Esophagus mucosa (tissue), 1 donor: ENCODE results near the gene CORIN. TPM values are rescaled to one million over a fixed set of nuclear protein-coding genes. Genes with fewer than 3 reads are reported as not detected.
"Not testable (repeated sequence)": the region's sequence is repeated elsewhere in the genome, so short reads cannot be mapped to it uniquely, and the experiment has no call there.

Experiments
- ATAC-seq: fragments of 200-7000 bp; cut with Tn5 transposase; one replicate; pipeline ENCODE4 v1.9.1; 2020
- total RNA-seq: library from RNA; stranded (reverse); gene quantifications from one replicate; pipeline ENCODE4 v1.2.4, GENCODE V29; 2023
- donor health status: DM: yes; HTN: yes; CAD: no.

The CORIN gene
- total RNA-seq, 1 donor from 2014 or later: 0.88 TPM

DNA sequence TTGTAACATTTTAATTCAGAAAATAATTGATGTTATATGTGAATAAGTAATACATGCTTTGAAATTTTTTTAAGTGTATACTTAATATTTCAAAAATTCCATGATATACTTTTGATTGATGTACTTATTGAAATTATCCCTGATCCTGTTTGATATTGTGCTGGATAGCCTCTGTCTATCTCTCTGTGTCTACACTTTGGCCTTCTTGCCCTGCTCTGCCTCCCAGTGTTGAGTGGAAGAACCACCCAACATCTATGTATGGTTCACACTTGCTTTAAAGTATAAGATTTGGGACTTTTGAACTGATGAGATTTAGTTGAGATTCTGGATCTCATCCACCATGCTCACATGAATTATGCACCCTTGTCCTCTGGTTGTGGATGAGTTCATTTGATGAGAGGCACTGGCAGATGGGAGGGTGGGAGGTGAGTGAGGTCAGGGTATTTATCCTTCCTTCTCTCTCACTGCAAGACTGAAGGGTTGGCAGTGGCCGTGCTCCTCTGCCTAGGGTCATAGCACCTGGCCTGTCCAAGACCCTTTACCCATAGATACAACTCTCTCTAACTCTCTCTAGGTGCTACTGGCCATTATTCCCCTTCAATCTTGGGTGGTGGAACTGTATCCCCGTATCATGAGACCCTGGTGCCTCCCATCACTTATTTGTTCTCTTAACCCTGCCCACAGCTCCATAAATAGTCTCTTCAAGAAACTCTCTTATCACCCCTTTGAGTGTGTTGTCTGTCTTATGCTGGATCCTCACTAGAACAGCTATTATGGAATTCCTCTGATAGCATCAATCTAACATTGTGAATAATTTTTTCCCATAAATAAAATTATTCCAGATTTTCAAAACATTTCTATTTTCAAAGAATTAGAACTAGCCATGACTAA, 75.2 kb downstream of the CORIN start:
- ATAC-seq: no peak

DNA sequence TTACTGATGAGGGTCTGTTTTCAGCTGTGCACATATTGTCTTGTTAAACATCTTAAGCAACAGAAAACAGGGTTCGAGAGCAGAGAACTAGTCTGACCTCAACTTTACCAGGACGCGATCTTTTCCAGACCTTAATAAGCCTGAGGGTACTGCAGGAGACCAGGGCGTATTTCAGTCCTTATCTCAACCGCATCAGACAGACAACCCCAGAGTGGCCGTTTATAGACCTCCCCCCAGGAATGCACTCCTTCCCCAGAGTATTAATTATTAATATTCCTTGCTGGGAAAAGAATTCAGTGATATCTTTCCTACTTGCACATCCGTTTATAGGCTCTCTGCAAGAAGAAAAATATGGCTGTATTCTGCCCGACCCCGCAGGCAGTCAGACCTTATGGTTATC, 84.6 kb downstream of the CORIN start:
- not testable (repeated sequence) for ATAC-seq

DNA sequence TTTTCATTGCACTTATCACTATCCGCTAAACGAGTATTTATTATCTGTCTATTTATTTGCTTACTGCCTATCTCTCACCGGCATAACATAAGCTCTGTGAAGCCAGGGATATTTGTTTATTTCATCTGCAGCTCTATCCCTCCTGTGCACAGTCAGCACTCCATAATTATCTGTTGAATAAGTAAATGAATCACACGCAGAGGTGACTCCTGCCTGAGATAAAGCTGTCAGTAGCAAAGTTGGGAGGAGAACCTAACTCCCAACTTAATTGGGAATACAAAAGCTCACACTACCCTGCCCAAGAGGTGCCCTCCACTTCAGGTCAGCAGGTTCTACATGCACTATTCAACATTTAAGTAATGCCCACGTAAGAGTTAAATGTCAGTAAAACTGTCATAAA, 85.7 kb downstream of the CORIN start:
- no peak for ATAC-seq

DNA sequence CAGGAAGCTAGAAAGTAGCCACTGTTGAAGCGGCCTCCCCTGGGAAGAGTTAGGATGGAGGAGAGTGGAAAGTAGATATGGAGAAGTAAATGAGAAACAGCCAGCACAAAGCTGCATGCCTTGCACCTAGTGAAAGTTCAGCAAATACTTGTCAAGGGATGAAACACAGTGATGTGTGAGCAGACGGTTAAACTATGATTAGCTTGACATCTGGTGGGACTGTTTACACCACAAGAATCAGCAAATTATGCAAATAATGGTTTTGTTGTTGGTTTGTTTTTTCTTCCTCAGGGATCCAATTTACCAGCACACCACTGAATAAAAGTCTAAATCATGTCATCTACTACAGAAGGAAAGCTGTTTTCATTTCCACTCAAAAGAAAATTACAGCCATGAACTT, 87.1 kb downstream of the CORIN start:
- no peak for ATAC-seq

DNA sequence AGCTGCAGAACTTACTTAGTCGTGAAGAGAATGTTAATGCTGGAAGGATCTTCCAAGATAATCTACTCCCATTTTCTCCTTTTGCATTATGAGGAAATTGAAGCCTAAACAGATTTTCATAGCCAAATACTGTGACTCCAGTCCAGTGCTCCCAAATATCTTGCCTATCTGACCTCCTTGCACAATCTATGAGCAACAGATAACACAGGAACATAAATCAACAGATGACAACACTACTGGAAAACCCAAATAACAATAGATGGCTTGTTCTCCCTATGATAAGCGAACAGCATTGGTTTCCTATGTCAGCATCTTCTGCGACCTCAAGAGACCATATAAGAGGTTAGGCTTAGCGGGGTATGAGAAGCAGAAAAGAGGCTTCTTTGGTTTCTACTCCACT, 88.0 kb downstream of the CORIN start:
- no peak for ATAC-seq

DNA sequence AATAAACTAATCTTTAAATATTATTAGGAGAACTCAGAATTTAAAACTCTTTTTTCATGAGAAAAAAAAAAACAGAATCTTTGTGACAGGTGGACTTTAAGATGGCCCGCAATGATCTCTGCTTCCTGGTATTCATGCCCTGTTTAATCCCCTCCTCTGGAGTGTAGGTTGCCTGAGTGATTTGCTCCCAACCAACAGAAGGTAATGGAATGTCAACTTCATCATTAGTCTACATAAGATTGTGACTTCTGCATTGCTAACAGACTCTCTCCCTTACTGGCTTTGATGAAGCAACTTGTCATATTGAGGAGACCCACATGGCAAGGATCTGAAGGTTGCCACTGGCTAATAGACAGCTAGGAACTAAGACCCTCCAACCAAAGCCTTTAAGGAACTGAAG, 88.8 kb downstream of the CORIN start:
- no peak for ATAC-seq

DNA sequence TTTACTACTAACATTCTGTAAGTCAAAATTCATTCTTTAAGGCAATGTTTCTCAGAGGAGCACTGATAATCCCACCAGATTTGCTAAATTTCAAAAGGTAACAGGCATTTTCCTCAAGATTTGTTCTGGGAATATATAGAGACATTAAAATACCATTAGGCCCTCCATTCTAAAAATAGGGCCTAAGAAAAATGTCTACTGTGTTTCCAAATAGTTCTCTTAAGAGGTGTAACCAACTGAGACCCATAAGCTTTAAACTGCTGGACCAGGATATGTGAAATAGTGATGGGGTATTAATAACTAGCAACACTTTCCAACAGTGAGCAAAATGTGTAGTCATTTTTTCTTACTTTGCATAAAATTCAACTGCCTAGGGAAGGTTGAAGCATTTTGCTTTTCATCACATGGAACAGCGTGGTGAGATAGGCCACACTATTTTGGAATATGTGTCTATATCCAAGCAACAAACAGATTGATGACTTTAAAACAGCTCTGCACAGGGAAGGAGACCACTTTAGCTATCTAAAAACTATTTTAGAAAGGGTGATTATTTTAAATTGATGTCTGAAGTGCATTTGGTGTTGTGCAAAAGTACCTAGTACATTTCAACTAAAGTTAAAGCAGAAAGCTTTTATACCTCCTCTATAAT, 89.9 kb downstream of the CORIN start:
- no peak for ATAC-seq

DNA sequence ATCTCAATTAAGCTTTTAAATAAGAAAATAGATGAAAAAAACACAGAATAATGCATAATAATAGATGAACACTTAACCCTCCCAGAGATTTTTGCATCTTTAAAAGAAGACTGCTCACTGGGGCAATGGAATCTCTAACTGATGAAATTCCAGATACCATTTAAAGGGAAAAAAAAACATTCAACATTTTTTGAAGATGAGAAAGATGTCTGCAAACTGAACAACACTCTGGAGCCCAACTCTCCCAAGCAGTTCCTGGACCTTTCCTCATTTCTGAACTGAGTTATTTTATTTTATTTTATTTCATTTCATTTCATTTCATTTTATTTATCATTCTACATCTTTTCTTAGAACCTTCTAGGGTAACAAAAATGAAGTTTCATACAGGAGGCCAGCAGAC, 90.7 kb downstream of the CORIN start:
- no peak for ATAC-seq

DNA sequence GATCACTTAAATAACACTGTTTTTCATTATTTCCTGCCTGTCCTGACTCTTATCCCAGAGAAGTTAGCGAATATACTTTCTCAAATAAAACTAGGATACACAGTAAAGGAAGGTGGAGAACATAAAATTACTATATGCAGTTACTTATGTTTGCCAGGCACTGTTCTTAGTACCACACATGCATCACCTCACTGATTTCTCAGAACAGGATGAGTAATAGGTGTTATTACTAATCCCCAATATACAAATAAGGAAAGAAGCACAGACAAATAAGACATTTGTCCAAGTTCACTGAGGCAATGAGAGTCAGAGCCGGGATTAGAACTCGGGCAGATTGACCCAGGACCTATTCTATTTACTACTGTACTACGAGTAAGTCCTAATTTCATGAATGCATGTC, 91.7 kb downstream of the CORIN start:
- peak; percentile 61 for ATAC-seq

DNA sequence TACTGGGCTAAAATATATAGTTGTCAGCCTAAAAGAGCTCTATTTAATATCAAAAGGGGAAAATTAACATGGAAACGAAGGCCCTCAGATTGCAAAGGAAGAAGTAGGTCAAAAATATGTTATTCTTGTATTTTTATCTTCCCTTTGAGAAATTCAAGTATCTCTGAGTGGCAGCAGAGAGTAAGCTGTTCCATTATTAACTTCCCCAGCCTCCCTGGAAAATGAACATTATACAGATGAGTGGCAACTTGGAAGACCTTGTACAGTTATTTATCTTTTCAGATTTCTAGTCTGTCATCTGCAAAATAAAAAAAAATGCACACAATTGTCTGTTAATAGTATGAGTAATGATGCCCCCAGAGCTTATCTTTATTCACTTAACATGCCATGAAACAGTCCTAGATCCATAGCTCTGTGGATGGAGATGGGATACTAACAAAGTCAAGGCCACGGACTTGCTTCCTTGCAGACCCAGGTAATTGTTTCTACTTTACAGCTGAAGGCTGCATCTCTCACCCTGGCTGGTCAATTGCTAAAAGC, 93.0 kb downstream of the CORIN start:
- ATAC-seq: no peak

DNA sequence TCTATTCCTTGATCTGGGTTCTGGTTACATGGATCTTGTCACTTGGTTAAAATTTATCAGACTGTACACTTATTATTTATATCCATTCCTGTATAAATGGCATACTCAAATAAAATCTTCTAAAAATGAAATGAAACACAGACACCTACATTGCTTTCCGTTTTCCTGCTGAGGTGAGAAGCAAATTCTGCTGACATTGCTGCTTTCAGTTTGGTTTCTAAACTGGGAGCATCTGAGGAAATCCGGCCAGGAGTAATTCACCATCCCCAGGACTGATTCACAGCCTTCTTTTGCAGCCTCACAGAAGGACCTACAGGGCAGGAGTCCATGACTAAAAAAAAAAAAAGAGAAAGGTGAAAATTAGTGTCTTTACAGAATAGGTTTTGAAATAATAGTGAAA, 93.6 kb downstream of the CORIN start:
- ATAC-seq: no peak

DNA sequence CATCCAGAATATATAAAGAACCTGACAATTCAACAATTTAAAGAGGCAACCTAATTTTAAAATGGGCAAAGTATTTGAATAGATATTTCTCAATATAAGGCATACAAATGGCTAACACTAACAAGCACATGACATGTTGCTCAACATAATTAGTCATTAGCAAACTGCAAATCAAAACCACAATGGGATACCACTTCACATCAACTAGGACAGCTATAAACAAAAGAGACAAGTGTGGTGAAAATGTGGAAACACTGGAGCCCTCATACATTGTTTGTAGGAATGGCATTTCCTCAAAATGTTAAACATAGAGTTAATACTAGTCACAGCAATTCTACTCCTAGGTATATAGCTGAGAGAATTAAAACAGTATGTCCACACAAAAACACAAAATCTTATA, 96.7 kb downstream of the CORIN start:
- no peak for ATAC-seq

DNA sequence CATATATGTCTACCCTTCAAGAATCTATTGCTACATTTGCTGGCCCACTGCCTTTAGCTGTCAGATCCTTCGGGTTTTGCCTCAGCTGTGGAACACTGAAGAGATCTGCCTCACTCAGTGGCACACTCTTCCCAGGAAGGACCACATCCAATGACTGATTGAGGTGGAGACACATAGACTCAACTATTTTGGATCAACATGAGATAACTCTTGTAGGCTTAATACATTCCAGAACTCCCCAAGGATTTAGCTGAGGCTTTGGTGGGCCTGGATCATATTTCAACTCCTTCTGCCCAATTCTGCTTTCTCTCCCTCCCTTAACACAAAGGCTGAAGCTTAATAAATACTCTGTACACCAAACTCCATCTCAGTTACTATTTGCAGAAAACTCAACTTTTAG, 100.5 kb downstream of the CORIN start:
- ATAC-seq: no peak

DNA sequence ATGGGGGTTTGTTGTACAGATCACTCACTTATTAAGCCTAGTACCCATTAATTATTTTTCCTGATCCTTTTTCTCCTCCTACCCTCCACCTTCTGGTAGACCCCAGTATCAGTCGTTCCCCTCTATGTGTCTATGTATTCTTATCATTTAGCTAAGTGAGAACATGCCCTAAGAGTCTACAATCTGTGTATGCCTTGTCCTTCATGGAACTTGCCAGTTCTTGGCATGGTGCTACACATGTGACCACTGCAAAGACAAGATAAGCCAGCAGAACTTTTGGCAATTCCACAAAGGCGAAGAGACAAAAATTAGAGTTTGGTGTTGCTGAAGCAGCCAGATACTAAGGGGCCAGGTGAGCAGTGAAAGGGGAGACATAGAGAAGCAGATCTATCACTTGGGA, 101.3 kb downstream of the CORIN start:
- no peak for ATAC-seq

DNA sequence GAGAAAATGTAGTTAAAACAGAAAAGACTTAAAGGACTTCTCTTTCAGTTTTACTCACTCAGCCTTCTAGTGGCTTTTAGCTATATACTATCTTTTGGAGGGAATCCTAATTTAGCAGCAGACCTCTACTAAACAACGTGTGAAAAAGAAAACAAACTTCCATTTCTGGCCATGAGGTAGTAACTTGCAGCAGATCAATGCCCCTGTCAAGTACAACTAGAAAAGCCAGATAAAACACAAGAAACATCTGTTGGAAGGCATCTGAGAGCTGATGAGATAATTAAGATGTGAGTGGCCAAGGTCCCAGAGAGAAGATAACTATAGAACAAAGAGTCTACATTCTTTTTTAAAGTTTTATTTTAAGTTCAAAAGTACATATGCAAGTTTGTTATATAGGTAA, 101.7 kb downstream of the CORIN start:
- no peak for ATAC-seq

DNA sequence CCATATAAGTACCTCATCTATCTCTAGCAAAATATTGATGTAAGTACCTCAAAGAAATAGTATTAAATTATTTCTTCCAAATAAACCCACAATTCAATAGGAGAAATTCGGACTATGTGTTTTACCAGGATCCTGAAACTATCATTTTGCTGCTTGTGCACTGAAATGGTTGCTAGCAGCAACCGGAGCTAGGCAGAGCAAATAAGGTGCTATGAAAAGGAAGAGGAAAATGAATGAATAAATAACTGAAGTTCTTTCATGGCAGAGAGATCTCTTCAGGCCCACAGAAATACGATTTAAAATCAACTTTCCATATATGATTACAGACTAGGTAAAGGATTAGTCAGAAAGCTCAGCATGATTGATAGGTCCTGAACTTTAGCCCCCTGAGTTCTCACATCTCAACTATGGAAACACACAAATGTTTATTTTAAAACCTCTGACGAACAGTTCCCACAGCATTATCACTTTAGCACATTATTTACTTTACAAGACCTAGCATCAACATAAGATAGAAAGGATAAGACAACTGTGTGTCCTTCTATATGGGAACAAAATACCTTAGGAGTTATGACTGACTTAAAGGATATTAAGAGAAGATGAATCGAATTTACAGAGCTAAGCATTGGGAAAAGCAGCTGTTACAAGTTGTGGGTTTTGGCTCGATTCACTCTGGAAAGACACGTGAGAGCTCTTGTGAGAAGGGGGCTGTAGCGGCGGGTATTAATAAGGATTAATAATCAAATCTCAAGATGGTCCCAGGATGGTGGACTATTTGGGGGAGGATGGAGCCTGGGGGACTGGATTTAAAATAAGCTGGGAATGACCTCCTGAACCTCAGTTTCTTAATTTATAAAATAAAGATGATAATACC, 104.3 kb downstream of the CORIN start:
- ATAC-seq: no peak

DNA sequence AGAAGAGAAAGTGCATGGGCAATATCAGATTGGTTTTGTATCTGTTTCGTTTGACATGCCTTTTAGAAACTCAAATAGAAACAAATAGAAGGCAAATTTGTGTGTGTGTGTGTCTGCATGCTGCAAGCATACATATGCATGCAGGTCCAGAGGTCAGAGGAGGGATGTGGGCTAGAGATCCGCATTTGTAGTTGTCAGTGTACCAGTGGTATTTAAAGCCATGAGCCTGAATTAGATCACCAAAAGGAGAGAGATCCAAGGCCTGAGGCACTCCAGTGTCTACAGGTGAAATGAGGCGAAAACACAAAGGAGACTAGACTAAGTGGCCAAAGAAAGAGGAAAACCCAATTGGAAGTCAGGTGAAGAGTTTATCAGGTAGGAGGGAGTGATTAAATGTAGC, 106.7 kb downstream of the CORIN start:
- ATAC-seq: no peak

DNA sequence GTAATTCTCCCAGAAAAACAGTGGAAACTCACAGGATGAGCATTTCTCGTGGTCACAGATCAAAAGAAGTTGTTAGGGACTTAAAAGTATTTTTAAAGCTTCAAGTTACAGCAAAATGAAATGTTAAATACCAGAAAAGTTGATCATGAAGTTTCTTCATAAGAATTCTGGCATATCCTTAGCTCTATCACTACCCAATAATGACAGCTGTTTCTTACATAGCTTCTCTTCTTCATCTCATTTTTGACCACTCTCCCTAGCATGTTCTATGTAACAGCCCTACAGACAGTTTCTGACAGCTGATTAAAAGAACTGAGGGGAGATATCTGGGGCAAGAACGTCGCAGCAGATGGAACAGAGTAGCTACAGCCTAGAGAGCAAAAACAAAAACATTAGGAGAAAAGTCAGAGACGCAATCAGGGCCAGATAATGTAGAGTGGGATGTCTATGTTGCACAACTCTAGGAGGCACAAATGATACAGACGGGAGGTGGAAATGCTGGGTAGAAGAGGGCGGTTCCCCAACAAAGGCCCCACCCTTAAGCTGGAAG, 108.7 kb downstream of the CORIN start:
- ATAC-seq: no peak

DNA sequence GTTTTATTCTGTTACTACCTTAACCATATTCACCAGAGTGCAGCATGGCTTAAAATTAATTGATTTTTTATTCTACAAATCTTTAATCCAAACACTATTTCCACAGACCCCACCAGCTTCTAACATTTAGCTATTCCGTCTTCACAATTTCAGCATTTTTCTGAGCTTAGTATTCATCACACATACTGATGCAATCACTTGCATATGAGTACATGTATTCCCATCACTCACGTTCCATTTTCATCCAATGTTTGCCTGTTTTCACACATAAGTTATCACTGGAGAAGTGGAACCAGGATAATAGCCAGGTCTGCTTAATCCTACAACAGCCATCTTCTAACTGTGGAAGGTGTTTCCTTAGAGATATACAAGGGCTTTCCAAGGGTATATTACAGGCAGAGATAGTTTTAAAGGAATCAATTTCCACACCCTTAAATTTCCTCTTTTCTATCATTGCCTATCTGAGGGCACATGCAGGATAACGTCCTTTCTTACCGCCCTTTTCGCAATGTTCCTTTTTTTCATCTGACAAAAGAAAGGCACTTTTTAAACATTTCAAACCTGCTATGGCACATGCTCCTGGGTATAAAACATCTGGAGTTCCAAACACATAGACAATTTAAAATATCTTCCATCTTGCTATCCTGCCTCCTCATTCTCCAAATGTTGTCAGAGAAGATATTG, 115.8 kb downstream of the CORIN start:
- ATAC-seq: no peak

DNA sequence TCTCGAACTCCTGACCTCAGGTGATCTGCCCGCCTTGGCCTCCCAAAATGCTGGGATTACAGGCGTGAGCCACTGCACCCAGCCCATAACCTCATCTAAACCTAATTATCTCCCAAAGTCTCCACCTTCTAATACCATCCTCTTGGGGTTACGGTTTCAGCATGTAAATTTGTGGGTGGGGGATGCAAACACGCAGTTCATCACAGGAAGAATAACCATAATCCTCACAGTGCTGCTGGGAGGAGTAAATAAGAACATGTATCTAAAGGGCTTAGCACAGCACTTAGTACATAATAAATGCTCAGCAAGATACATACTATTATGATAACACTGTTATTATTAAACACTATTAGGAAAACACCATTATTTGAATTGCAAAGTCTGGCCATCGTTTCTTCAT, 116.4 kb downstream of the CORIN start:
- no peak for ATAC-seq

DNA sequence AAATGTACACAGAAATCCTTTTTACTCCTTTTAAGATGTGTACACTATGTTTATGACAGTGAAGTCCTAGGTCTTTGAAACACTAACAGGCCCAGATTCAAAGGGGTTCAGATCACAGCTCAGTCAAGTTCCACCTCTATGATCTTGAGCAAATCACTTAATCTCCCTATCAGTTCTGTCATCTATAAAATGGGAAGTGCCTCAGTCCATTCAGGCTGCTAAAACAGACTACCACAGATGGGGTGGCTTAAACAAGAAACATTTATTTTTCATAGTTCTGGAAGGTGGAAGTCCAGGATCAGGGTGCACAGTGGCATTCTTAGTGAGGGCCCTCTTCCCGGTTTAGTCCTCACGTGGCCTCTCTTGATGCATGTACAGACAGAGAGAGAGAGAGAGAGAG, 117.1 kb downstream of the CORIN start:
- no peak for ATAC-seq

DNA sequence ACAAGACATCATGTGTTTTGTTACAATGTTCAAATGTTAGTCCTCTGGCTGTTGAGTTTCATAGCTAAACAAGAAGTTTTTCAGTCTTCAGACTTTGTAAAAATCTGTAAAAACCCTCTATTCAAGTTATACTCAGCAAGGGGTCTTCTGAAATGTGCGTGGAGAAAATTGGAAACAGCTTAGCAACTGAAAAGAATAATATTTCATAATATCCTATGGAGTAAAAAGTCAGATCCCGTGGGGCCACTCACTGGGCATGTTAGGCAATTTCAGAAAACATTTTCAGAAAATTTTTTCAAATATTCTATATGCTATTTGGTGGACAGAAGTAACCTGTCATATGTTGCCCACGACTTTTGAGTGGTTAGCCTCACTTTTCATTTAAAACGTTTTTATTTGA, 118.3 kb downstream of the CORIN start:
- ATAC-seq: no peak
